ENCODE results near the gene BCAS1.
"Not testable (repeated sequence)": the region's sequence is repeated elsewhere in the genome, so short reads cannot be mapped to it uniquely, and the experiment has no call there.

Gene BCAS1

DNA sequence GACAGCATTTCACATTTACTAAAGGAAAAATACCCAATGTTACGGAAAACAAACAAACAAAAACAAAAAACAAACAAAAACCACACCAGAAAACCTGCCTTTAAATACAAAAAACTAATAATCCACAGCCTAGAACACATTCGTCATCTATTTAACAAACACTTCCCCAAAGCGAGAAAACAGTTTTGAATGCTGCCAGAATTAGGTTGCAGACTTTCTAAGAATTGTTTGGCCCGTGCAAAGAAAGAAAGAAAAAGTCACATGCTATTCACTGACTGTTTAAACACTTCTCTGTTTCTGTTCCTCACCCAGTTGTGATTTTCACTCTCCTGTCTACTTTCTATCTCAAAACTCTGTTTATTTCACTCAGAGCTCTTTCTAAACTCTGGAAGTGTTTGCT, 52.5 kb downstream of the BCAS1 start:
- no peak for DNase-seq (ENCODE audit: low read depth)

DNA sequence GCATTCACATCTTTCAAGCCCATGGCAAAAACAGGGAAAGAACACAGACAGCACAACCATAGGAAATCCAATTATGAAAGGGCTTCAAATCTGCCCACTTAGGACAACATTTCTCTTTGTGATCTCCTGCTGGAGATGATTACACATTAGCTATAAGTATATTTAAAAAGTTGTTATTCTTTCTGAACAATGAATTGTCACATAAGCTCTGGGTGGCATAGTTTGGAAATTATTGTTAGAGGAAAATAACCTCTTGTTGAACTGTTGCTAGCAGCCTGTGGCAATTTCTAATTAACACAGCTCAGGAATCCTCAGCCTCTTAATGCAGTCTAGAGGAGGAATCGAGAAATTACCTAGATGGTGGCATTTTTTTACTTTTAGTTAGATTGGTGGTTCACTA, 54.9 kb downstream of the BCAS1 start:
- DNase-seq (ENCODE audit: low read depth): no peak

DNA sequence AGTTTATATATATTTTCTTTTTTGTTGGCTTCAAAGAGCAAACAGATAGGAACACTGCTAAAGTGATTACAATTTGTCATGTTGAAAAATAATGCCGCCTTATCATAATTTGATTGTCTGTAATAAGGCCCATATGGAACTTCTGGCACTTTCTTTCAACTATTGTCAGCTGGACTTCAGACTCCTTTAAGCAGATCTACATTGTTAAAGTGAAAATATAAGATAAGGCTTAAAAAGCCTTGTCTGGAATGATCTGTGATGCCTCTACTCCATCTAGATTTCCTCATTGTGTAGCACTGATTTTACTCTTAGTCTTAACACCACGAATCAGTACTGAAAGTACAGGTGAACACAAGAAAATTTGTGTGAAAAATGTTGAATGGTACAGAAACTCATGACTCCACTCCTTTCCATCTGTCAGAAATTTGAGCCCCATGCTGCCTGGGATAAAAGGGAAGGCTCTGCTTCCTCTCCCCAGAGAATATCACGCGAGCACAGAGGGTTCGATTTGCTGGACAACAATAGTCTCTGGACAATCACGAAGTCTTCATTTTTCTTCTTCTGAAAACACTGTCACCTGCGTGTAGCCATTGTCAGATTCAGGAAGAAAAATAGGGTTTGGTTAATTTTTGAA, 56.0 kb downstream of the BCAS1 start:
- DNase-seq (ENCODE audit: low read depth): no peak

DNA sequence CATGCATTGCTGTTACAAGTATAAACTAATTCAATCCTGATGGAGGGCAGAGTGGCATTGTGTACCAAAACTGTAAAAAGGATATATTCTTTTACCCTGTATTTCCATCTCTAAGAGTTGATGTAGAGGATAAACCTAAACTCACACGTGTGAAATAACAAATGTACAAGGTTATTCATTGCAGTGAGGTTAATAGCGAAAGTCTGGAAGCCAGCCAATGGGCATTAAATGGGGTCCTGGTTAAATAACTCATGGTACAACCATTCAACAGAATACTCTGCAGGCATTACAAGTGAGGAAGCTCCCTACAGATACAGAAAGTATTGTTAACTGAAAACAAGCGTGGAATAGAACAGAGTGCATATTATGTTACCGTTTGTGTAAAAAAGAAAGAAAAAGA, 56.9 kb downstream of the BCAS1 start:
- DNase-seq (ENCODE audit: low read depth): no peak

DNA sequence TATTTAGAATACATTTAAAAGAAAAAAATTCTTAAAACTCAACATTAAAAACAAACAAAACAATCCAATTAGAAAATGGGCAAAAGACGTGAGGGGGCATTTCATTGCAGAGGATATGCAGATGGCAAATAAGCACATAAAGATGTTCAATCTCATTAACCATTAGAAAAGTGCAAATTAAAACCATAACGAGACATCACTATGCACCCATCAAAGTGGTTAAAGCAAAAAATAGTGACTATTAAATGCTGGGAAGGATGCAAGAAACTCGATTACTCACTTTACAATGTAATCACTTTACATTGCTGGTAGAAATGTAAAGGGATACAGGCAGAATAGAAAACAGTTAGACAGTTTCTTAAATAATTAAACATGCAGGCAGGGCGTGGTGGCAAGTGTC, 59.0 kb downstream of the BCAS1 start:
- DNase-seq (ENCODE audit: low read depth): no peak

DNA sequence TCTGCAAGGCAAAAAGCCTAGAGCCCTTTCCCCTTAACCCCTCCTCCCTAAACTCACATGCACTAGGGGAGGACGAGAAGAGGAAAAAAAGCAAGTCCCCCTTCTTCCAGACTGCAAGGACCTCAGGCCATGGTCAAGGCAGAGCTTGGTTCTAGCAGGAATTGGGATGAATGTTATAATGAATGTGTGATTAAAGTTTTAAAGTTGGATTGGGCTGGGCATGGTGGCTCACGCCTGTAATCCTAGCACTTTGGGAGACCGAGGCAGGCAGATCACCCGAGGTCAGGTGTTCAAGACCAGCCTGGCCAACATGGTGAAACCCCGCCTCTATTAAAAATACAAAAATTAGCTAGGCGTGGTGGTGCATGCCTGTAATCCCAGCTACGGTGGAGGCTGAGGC, 64.2 kb downstream of the BCAS1 start:
- not testable (repeated sequence) for DNase-seq (ENCODE audit: low read depth)

DNA sequence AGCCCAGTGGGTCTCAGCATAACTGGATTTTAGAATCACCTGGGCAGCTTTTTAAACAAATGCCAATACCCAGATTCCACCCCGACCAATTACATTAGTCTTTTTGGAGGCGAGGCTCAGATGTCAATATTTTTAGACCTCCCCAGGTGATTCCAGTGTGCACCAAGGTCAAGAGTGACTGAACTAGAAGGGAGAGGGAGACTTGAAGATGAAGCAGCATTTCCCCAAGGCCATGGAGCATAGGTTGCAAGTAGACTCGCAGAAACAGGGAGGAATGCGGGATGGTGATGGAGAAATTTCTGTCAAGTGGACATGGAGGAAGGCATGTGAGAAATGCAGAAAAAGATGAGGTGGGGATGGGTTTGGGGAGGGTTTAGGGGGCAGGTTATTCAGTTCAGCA, 64.9 kb downstream of the BCAS1 start:
- DNase-seq (ENCODE audit: low read depth): no peak

DNA sequence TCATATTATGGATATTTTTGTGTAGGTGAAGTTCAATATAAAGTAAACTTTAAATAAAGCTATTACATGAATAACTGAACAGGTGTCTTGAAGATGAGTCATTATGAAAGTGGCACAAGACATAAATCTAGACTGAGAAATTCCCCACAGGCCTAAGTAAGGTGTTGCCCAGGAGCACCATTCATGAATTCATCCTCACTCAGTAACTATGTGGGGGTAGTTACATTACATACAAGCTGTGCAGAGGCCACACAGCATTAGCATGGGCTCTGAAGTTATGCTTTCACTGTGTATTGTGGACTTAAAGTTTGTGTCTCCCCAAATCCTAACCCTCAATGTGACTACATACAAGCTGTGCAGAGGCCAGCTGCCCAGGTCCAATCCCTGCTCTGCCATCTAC, 65.9 kb downstream of the BCAS1 start:
- no peak for DNase-seq (ENCODE audit: low read depth)

DNA sequence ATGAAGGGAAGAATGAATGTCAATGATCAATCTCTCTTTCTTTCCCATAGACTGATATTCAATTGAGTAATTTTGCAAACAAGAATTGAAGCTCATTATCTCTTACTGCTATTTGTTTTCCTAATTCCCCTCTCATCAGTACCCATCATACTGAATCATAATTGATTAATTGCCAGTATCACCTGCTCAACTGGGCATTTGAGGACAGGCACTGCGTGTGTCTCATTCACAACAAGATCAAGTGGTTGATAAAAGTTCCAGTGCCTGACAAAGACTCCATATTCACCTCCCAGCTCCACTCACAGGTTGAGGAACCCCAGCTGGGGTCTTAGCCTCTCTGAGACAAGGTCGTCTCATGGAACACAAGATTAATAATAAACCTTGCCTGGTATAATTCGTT, 67.7 kb downstream of the BCAS1 start:
- no peak for DNase-seq (ENCODE audit: low read depth)

DNA sequence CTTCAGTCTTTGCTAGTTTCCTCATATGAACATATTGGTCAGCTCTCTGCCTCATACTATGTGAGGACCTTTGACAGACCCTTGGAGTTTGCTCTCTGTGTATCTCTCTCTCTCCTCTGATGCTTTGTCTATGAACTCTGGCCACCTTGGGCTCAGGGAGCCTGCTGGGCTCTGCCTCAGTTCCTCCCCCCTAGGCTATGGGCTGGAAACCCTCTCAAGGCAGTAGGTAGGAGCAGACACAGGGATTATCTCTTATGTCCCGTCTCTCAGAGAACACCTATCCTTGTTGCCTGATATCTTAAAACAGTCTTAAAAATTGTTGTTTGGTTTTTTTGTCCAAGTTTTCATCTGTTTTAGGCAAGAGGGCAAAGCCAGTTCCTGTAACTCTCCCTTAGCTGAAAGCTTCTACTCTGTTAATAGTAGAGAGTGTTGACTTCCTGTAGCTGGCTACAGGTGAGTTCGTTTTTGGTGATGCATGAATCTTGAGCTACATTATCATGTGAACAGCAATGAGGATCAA, 68.3 kb downstream of the BCAS1 start:
- no peak for DNase-seq (ENCODE audit: low read depth)

DNA sequence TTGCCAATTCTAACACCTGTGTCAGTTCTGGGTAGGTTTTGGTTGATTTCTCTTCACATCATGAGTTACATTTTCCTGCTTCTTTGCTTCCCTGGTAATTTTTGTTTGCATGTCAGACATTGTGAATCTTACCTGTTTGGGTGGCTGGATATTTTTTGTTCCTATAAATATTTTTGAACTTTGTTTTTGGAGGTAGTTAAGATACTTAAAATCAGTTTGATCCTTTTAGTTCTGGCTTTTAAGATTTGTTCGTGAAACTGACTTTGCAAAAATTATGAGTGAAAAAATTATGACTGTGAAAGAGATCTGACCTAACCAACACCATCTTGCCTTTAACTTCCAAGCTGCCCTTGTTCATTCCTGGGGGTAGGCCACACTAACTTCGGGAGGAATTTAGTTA, 69.5 kb downstream of the BCAS1 start:
- no peak for DNase-seq (ENCODE audit: low read depth)

DNA sequence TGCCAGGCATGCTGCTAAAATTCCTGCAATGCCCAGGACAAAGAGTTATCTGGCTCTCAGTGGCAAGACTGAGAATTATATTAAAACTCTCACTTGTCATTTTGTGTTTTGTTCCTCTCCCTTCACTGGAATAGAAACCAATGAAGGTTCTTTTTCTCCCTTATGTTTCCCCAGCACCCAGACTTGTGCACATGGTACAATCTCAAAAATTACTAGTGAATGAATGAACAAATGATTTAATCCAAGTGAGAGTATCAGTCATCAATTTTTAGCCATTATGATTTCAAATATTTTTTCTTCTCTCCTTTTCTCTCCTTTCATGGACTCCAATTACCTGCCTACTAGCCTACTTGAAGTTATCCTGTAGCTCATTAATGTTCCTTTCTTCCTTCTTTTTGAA, 70.1 kb downstream of the BCAS1 start:
- DNase-seq (ENCODE audit: low read depth): no peak

DNA sequence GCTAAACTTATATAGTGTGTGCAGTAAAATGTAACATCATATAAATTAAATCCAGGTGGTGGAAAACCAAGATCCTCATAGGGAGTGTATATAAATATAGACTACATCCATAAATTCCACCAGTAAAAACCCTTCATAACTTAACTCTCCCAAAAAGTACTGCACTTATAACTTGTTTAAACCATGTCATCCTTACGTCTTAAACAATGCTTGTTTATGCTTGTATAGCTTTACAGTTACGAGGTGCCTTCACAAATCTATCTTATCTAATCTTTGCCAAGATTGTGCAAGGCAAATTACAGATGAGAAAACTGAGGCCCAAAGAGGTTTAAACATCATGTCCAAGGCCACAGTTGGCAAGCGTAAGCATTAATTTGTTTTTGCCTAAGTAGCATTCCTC, 71.3 kb downstream of the BCAS1 start:
- no peak for DNase-seq (ENCODE audit: low read depth)

DNA sequence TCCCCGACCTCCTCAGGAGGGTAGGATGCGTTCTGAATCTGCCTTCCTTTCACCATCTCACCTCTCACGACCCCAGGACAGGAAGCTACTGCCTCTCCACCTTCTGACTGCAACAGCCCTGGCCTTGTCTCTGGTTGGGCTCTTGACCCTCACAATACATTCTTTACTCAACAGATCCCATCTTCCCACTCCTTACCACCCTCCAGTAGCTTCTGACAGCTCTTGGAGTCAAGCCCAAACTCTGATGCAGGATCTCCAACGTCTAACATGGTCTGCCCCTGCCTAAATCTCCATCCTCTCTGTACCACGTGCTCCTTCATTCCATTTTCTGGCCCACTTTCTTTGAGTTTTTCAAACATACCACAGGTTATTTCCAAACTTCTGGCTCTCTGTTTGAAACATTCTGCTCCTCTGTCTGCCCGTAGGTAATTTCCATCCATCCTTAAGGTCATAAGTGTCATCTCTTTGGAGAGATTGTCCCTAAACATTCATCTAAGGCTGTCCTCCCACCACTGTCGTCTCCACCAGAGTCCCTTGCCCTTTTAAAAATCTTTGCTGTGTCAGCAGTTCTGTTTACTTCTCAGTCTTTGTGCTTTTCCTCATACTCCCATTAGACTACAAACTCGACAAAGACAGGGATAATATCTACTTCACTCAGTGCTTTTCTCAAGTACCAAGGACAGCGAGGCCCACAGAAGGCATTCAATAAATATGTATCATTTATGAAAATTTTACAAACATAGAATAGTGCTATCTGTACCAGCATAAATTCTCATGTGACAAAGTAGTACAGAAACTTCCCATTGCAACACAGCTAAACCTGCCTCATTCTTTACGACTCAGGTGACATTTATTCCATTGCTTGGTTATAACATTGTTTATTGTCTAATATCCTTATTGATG, 73.6 kb downstream of the BCAS1 start:
- DNase-seq (ENCODE audit: low read depth): no peak

DNA sequence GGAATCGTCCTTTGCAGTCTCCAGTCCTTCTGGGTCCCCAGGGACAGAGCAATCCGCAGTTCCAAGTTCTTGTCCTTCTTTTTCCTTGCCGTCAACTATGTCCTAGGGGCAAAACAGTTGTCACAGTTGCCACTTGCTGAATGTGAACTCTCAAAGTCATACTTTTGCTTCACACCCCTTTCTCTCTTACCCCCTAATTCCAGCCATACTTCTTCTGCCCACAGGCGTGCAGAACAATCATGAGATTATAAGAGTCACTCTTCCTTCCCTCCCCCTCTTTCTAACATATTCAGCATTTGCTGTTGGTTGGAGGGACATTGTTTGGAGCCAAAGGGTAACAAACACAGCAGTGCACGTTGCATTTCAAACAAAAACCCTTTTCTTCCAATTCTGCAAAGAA, 74.4 kb downstream of the BCAS1 start:
- DNase-seq (ENCODE audit: low read depth): no peak

DNA sequence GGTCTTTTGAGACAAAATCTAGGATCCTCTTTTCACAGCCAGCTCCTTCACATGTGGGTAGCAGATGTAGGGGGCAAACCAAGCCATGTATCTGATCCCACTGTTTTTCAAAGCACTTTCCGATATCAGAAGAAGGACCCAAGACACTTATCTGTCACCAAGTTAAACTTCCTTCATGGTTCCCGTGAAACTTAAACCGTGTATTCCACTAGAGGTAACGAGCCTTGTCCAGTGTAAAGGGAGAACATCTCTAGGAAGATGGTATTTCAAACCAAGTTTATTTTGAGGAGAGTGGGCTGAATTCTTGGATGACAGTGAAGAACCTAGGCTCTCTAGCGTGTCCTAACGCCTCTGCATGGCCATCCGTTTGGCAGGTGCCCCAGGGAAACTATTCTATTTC, 76.3 kb downstream of the BCAS1 start:
- no peak for DNase-seq (ENCODE audit: low read depth)

DNA sequence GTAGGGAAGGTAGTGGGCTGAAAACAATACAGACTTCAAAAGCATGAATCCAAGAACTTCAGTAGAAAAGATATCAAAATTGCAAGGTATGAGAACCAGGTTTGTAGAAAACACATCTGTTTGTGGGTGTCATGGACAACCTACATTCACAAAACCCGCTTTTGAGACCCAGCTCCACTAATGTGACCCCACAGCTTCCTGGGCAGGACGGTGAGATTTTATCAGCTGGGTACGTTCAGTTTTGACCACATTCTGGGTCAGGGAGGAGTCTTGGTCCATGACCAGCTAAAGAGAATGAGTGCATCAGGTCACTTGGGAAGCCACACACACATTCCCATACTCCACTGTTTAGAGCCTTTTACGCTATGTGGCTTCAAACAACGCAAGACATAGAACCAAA, 77.1 kb downstream of the BCAS1 start:
- DNase-seq (ENCODE audit: low read depth): no peak

DNA sequence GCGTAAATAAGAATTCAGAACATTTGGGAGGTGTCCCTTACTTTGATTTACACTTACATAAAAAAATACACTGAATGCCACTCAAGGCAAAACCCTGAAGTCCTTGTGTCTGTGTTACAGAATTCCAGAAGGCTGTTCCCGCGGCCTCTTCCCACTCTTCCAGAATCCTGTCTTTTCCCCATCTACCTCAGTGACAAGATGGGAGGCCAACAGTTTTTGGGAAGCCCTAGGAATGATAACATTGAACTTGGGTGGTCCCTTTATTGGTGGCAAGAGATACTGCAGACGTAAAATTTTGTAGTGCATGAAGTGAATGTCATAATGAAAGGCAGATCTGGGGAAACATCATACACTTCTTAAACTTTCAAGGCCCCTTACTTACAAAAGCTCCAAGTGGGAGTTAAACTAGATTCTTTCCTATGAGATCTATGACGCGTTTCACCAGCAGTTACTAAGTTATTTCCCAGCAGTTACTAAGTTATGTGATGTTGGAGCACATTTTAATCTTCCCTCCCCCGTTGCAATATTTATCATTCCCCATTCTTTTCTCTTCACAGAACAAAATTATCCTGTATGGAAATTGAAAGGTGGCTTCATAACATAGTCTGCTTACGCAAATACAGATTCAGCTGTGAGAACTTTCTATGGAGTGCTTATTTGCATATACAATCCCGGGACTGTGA, 79.5 kb downstream of the BCAS1 start:
- DNase-seq (ENCODE audit: low read depth): no peak

DNA sequence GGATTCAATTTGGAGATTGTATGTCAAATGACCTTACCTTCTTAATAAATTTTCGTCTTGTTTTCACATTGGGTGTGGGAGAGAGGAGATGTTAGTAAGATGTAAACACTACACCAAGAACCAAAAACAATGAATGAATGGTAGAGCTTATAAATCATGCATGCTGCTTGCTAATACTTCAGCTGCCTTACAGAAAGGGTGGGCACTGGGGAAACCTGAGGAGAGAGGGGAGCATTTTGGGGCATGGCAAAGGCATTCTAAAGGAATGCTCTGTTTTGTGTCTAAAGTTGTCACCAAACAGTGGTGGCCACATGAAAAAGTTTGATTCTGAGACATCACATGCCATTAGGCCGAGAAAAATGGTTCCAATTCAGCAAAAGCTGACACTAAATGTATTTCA, 80.4 kb downstream of the BCAS1 start:
- DNase-seq (ENCODE audit: low read depth): no peak

DNA sequence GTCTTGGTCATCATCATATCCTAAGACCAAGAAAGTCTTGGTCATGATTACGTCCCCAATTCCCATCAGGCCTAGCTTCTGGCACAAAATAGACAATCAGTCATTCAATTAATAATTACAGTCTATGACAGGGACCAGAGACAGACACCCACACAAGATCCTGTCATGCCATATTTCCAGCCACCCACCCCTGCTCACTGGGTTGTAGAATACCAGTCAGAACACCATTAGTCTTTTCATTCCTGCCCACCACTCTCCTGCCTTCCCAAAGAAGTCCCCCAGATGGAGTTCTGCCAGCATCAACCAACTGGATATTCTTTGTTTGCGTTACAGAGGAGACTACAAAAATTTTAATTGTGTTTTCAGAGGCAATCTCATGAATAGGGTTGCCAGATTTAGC, 81.0 kb downstream of the BCAS1 start:
- no peak for DNase-seq (ENCODE audit: low read depth)

DNA sequence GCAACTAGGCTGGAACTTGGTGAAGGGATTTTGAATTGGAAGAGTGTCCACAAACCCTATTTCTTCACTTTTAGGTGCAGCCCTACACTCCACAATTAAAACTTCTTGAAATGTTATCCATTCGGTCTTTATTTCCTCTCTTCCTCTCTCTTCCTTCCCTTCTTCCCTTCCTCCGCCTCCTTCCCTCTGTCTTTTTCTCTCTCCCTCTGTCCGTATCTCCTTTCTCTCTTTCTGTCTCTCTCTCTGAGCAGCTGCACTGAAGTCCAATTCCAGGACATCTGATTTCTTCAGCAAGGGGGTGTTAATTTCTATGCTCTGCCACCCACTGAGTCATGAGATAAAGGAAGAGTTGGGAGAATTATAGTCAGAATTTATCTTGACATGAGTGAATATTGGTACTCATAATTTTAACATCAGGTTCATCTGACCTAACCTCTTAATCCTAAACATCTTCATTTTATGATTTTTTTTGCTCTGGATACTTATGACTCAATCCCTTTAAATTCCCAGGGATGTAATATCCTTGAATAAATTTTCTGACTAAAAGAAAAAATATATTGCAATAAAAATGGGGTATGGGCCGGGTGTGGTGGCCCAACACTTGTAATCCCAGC, 84.2 kb downstream of the BCAS1 start:
- no peak for DNase-seq (ENCODE audit: low read depth)

DNA sequence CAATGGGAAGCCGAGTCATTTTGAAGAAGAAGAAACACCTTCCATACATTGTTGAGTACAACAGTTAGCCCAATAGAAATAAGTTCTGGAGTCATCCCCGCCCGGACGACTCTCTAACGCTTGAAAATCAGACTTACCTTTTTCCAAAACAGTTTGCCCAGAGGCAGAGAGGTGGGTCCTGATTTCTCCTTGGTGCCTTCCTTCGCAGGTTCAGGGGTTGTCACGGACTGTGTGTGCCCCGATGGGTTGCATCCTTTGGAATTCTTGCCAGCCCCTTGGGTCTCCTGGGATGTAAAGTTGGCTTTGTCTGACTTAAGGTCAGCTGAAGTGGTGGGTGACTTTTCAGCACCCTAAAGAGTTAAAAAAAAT, 85.3 kb downstream of the BCAS1 start:
- no peak for DNase-seq (ENCODE audit: low read depth)

All from GM04503 (cell line).